ENCODE data around the gene TAB2. TPM values are rescaled to one million over a fixed set of nuclear protein-coding genes. Genes with fewer than 3 reads are reported as not detected.

The TAB2 gene
- total and polyA plus RNA-seq, 2 of the 8 experiments (the other 6 are each of a cell fraction or from before 2014, with no cell fraction given) = 40.4 to 63.0 TPM

DNA sequence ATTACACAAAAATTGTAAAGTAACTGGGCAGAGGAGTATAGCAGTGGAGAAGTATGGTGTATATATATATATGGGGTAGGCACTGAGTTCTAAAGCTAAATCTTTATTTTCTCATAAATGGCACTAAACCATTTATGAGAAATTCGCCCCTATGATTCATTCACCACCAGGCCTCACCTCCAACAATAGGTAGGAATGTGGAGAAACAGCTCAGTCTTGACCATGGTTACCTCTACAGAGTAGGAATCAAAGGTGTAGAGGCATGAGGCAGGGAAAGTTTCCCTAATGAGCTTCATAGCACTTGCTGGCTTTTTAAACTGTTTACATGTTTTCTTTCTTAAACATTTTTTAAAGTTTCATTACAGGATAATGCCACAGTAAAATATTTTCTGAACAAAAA, 45.6 kb downstream of the TAB2 start:
- no peaks in the 10 kb centered on the region for H3K9me3 ChIP-seq (ENCODE audit: insufficient read depth in 2 of 2, low read depth in 1 of 2, low read length in 1 of 2)
- no peak overlapping the region for H3K4me3 ChIP-seq (ENCODE audit: extremely low read depth in 1 of 4, insufficient read depth in 2 of 4, low read depth in 3 of 4, low read length in 4 of 4)
- H3K9ac ChIP-seq (replicated peaks in 1 of 4; ENCODE audit: extremely low read depth in 1 of 4, low read depth in 3 of 4, low read length in 3 of 4) = no peak overlapping the region
- H4K20me1 ChIP-seq (replicated peaks in 1 of 2; ENCODE audit: control insufficient read depth in 1 of 2, insufficient read depth in 2 of 2, low read length in 2 of 2) = peaks cover 3 to 6% of the 10 kb centered on the region in 2 experiments
- H3K18ac ChIP-seq (ENCODE audit: extremely low read depth, low read length) = no peak overlapping the region
- no peak overlapping the region for H4K5ac ChIP-seq (ENCODE audit: insufficient read length, low read depth, low read length)
- H2BK20ac ChIP-seq (ENCODE audit: low read length) = no peak overlapping the region
- no peak overlapping the region for H3K56ac ChIP-seq (replicated peaks; ENCODE audit: insufficient read length, low read depth, low read length)
- H2BK15ac ChIP-seq (ENCODE audit: low read length) = no peak overlapping the region
- ChIA-PET CTCF (ENCODE audit: partially characterized antibody) (interaction anchor here (1.0 kb wide), 1 partner anchor 9 kb away, joined by 3 read pairs; no protein-coding TSS in a partner anchor), POLR2A (ENCODE audit: partially characterized antibody) (no interaction called here)
- H3K23me2 ChIP-seq (ENCODE audit: low read depth, low read length) = no peaks in the 10 kb centered on the region
- DNase-seq (ENCODE audit: low read depth in 1 of 2, low spot score in 2 of 2) (no peak), FAIRE-seq (peak; percentile 36)
- no peak overlapping the region for H2AFZ ChIP-seq (ENCODE audit: low read length)
- H4K8ac ChIP-seq (ENCODE audit: extremely low read depth, insufficient read depth, low read length) = no peak overlapping the region
- H3K79me2 ChIP-seq (ENCODE audit: control insufficient read depth in 1 of 2, insufficient read depth in 2 of 2, low read length in 2 of 2) = peaks cover 13 to 100% of the 10 kb centered on the region in 2 experiments
- 94% methylated on average over 1 of the region's 1 CpG; no CpG with 5 or more reads in 1 of the 2 experiments for WGBS, 2 experiments (ENCODE audit: extremely low coverage in 1 of 2, insufficient coverage in 1 of 2, insufficient read length in 1 of 2, insufficient replicate concordance in 2 of 2, low coverage in 1 of 2, low lambda C conversion rate in 2 of 2, missing lambda C conversion rate in 1 of 2)
- TF ChIP-seq EGR1 (IDR thresholded peaks at IDR 0.05; ENCODE audit: borderline replicate concordance, low read depth, low read length) (no peak), TEAD4 (IDR thresholded peaks at IDR 0.05; ENCODE audit: low read depth, low read length) (peak; percentile 25; the same call in 1 of the 2 replicates), CTBP2 (IDR thresholded peaks at IDR 0.05; ENCODE audit: borderline replicate concordance, insufficient read depth, insufficient read length, low read length) (no peak)
- H3K23ac ChIP-seq (ENCODE audit: insufficient read length) = no peak overlapping the region
- no peak overlapping the region for H2BK120ac ChIP-seq (replicated peaks; ENCODE audit: low read depth, low read length)
- no peak overlapping the region for H2BK5ac ChIP-seq (ENCODE audit: low read depth, low read length)
- peaks cover 0 to 2% (median 0%) of the 10 kb centered on the region in 4 experiments; a peak in 1 of 7 replicates for H3K4me1 ChIP-seq (replicated peaks in 1 of 4; ENCODE audit: control insufficient read depth in 3 of 4, insufficient read depth in 4 of 4, low read length in 3 of 4)
- H3K27me3 ChIP-seq (replicated peaks in 1 of 4; ENCODE audit: control insufficient read depth in 3 of 4, extremely low read depth in 1 of 4, insufficient read depth in 3 of 4, low read length in 3 of 4) = no peaks in the 10 kb centered on the region
- H2BK12ac ChIP-seq (ENCODE audit: low read depth, low read length) = no peak overlapping the region
- H3K36me3 ChIP-seq (ENCODE audit: control insufficient read depth in 2 of 4, insufficient read depth in 4 of 4, low read length in 3 of 4) = no peaks in the 10 kb centered on the region
- H3K79me1 ChIP-seq (ENCODE audit: low read depth, low read length) = peaks cover 7% of the 10 kb centered on the region; the same call in 1 of the 2 replicates
- no peak overlapping the region for H3K14ac ChIP-seq (ENCODE audit: insufficient read length)
- no peak overlapping the region for H4K91ac ChIP-seq (replicated peaks; ENCODE audit: insufficient read length, low read length)
- H3K4me2 ChIP-seq (ENCODE audit: insufficient read depth in 1 of 2, low read depth in 2 of 2, low read length in 2 of 2) = no peak overlapping the region
- no peak overlapping the region for H2AK5ac ChIP-seq (ENCODE audit: low read depth, low read length)
- H3K4ac ChIP-seq (replicated peaks; ENCODE audit: insufficient read length, low read depth, low read length) = no peak overlapping the region
- H3K27ac ChIP-seq (ENCODE audit: low read depth, low read length) = no peak overlapping the region
